Psoas muscle (tissue), 8 donors: ENCODE measurements around the gene AGRN. TPM values are rescaled to one million over a fixed set of nuclear protein-coding genes. Genes with fewer than 3 reads are reported as not detected.

Source experiments
- ATAC-seq, 4 donors: fragments of 200-7000 bp; cut with Tn5 transposase; one replicate each; pipeline ENCODE4 v1.9.1; 2020; ENCODE audit warnings: moderate library complexity in 3 of 4, mild to moderate bottlenecking in 2 of 4
- DNase-seq, 2 donors: peaks; one replicate each; pipeline ENCODE4 v3.0.0-alpha.2; 2020
- H3K27ac ChIP-seq: fragments of 200-600 bp; one replicate; pipeline ENCODE4 v1.8.0; 2022
- H3K27me3 ChIP-seq, 3 donors: fragments of 200-600 bp in 1 of 3; one replicate each; pipeline versions ENCODE4 v1.6.1 to v1.8.0; 2013 to 2022; ENCODE audit warnings: low read length in 2 of 3, mild to moderate bottlenecking in 2 of 3, moderate library complexity in 1 of 3; ENCODE audit not compliant: insufficient read depth in 3 of 3
- H3K36me3 ChIP-seq, 2 donors: fragments of 200-600 bp in 1 of 2; one replicate each; pipeline versions ENCODE4 v1.6.1 to v1.8.0; 2013 to 2022; ENCODE audit warnings: low read depth in 1 of 2, mild to moderate bottlenecking in 1 of 2, moderate library complexity in 1 of 2; ENCODE audit not compliant: insufficient read depth in 1 of 2
- H3K4me1 ChIP-seq: fragments of 200-600 bp; one replicate; pipeline ENCODE4 v1.8.0; 2022
- H3K4me3 ChIP-seq: fragments of 200-600 bp; one replicate; pipeline ENCODE4 v1.8.0; 2022; ENCODE audit warnings: mild to moderate bottlenecking
- H3K9me3 ChIP-seq: fragments of 200-600 bp; one replicate; pipeline ENCODE4 v1.8.0; 2022
- CTCF ChIP-seq: fragments of 200-600 bp; IDR thresholded peaks from one replicate; pipeline ENCODE4 v1.8.0; 2022; ENCODE audit warnings: antibody characterized with exemption
- WGBS, 3 donors: extraction: QIAGEN DNeasy Blood & Tissue Kit; methylation state at CpG; one replicate each; pipeline versions ENCODE4 v1.1.6 to v1.1.7; 2013; 5-methylcytosine and 5-hydroxymethylcytosine counted together
- intact Hi-C, 2 donors: fragments of 100-400 bp; cut with DNase I; formaldehyde crosslinking; loops; one replicate each; pipeline versions ENCODE4 v1.11.0 to v1.14.2; 2022
- polyA plus RNA-seq, 3 donors: library from polyadenylated mRNA; stranded (reverse); fragments of 200-250 nt; gene quantifications; one replicate each; pipeline ENCODE4 v1.2.3, GENCODE V29; 2013
- total RNA-seq, 4 donors: library from RNA; stranded (reverse); fragmentation: NEBNext Ultra II Directional in 2 of 4; extraction: Animal tissue kit (Norgen Biotek cat#: 25700) in 2 of 4; gene quantifications; one replicate each; pipeline versions ENCODE4 v1.2.1 to v1.2.4, GENCODE V29; 2021 to 2023
- donor health status: healthy with polysubstance abuse.
- donor health status: DM: no; HTN: no; CAD: no; lungs with moderate emphysema.
- donor health status: Bipolar disorder and iron deficiency.
- donor health status: healthy.
- donor health status: DM: yes; HTN: yes; CAD: no.
- donor health status: DM: no; HTN: no; CAD: no.
- donor health status: DM: no; HTN: no; CAD: no.
- donor health status: DM: yes; HTN: yes; CAD: no.

The AGRN gene
- total and polyA plus RNA-seq, 7 donors = 1.3 to 5.4 (median 3.4) TPM

- H3K27me3 ChIP-seq = no peaks in the 10 kb centered on the region
- WGBS, 3 donors = 23 to 46% (median 37%) methylated on average over 18 to 21 of the region's 21 CpGs
- H3K27ac ChIP-seq = peak overlapping the region; percentile 93
- intact Hi-C loops = loop anchor here in 1 of 2 donors (5.0 kb wide), 1 partner anchor 311 kb away; no protein-coding TSS in a partner anchor
- H3K9me3 ChIP-seq = no peaks in the 10 kb centered on the region
- TF ChIP-seq CTCF = no peak
- H3K4me1 ChIP-seq = peaks cover 40% of the 10 kb centered on the region
- peak overlapping the region; percentile 53 for H3K4me3 ChIP-seq
- H3K36me3 ChIP-seq = no peaks in the 10 kb centered on the region
- DNase-seq = peak; percentile 50 to 73
- ATAC-seq = peak; percentile 23 to 29 (median 26)
Observed at GRCh38 chr1:981491-981954, 38.4 kb upstream of the AGRN start.

- no peaks in the 10 kb centered on the region for H3K36me3 ChIP-seq
- H3K9me3 ChIP-seq = no peaks in the 10 kb centered on the region
- peak within 1 kb of the TSS; percentile 53 for H3K4me3 ChIP-seq
- 20 to 29% (median 28%) methylated on average over 18 to 28 of the region's 28 CpGs for WGBS, 3 donors
- H3K4me1 ChIP-seq = peaks cover 40% of the 10 kb centered on the region
- peak within 1 kb of the TSS; percentile 93 for H3K27ac ChIP-seq
- intact Hi-C loops = loop anchor here in 1 of 2 donors (5.0 kb wide), 1 partner anchor 310 kb away; no protein-coding TSS in a partner anchor
- DNase-seq = peak; percentile 83 to 97
- ATAC-seq = peak; percentile 60 to 70 (median 69)
- no peaks in the 10 kb centered on the region for H3K27me3 ChIP-seq
- no peak for TF ChIP-seq CTCF
Observed at GRCh38 chr1:981955-982558, 37.9 kb upstream of the AGRN start, which contains the start of gene PERM1. Gene PERM1 (minus strand): TSS chr1:982093. CDS start chr1:981029, 1,064 bp downstream.

- DNase-seq (peak; percentile 30 to 60), ATAC-seq (peak in 1 of 4 donors; percentile 7)
- H3K27me3 ChIP-seq = no peaks in the 10 kb centered on the region
- H3K4me1 ChIP-seq = peaks cover 40% of the 10 kb centered on the region
- peak overlapping the region; percentile 93 for H3K27ac ChIP-seq
- no peaks in the 10 kb centered on the region for H3K9me3 ChIP-seq
- H3K4me3 ChIP-seq = peak overlapping the region; percentile 53
- intact Hi-C loops = loop anchor here in 1 of 2 donors (5.0 kb wide), 1 partner anchor 309 kb away; no protein-coding TSS in a partner anchor
- no peaks in the 10 kb centered on the region for H3K36me3 ChIP-seq
- WGBS, 3 donors = 33 to 48% (median 37%) methylated on average over 36 to 43 of the region's 43 CpGs
- TF ChIP-seq CTCF = no peak
Observed at GRCh38 chr1:982765-983436, 37.0 kb upstream of the AGRN start.

- Histone ChIP-seq H3K27me3 (no peaks in the 10 kb centered on the region), H3K9me3 (no peaks in the 10 kb centered on the region), H3K4me3 (peak overlapping the region; percentile 49), H3K4me1 (peaks cover 32% of the 10 kb centered on the region), H3K36me3 (no peaks in the 10 kb centered on the region), H3K27ac (no peak overlapping the region)
- TF ChIP-seq CTCF = peak; percentile 93
- DNase-seq (peak; percentile 55 to 81), ATAC-seq (no peak)
- 18 to 24% (median 23%) methylated on average over 23 to 29 of the region's 29 CpGs for whole genome bisulfite sequencing, 3 donors
- intact Hi-C loops = loop anchor here (1.0 to 5.0 kb wide), 4 partner anchors 15 to 308 kb away; no protein-coding TSS in a partner anchor
Observed at GRCh38 chr1:983798-984475, 36.0 kb upstream of the AGRN start.
